Measurements from ENCODE around the gene NCAN. TPM values are rescaled to one million over a fixed set of nuclear protein-coding genes. Genes with fewer than 3 reads are reported as not detected.

The NCAN gene
- total RNA-seq, 4 donors from 2014 or later: 0.19 to 0.31 TPM; not detected in 2

DNA sequence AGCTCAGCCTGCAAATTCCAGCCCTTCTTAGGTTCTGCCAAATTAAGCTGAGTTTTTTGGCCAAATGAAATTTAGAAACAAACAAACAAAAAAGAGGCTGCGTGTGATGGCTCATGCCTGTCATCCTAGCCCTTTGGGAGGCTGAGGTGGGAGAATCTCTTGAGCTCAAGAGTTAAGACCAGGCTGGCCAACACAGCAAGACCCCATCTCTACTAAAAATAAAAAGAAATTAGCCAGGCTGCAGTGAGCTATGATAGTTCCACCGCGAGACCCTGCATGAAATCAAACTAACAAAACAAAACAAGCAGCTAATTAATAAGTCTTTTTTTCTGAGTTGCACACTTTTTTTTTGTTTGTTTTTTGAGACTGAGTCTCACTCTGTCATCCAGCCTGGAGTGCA, 17.9 kb downstream of the NCAN start:
- no peaks in the 10 kb centered on the region for H3K36me3 ChIP-seq
- TF ChIP-seq EP300 (IDR thresholded peaks at IDR 0.05) (no peak), POLR2A (IDR thresholded peaks at IDR 0.05) (no peak), POLR2AphosphoS5 (IDR thresholded peaks at IDR 0.05) (no peak), CTCF (IDR thresholded peaks at IDR 0.05) (no peak)
- peaks cover 0 to 20% (median 0%) of the 10 kb centered on the region in 3 donors for H3K9me3 ChIP-seq
- H3K4me1 ChIP-seq: peaks cover 0 to 8% (median 3%) of the 10 kb centered on the region in 3 donors
- no peak overlapping the region for H3K27ac ChIP-seq
- WGBS, 2 donors (ENCODE audit: low coverage in 1 of 2): 73 to 94% methylated on average over 2 to 3 of the region's 3 CpGs
- peaks cover 66% of the 10 kb centered on the region for H3K27me3 ChIP-seq
- no peak overlapping the region for H3K4me3 ChIP-seq
- ATAC-seq: no peak

DNA sequence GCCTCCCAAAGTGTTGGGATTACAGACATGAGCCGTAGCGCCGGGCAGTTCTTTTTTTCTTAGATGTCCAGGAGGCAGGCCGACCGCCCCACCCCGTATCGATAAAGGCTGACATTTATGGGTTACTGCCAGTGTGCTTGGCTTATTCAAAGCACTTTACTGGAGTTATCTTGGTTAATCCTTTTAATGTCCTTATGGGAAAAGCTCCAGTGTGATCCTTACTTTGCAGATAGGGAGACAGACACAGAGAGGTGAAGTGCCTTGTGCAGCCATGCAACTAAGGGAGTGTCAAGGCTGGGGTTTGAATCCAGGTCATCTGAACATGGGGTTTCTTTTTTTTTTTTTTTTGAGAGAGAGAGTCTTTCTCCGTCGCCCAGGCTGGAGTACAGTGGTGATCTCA, 19.2 kb downstream of the NCAN start:
- ATAC-seq: no peak
- no peak for TF ChIP-seq EP300 (IDR thresholded peaks at IDR 0.05)
- no peak for TF ChIP-seq POLR2A (IDR thresholded peaks at IDR 0.05)
- no peak for TF ChIP-seq CTCF (IDR thresholded peaks at IDR 0.05)
- TF ChIP-seq POLR2AphosphoS5 (IDR thresholded peaks at IDR 0.05): no peak
- H3K36me3 ChIP-seq: no peaks in the 10 kb centered on the region
- no peak overlapping the region for H3K27ac ChIP-seq
- peaks cover 0 to 33% (median 0%) of the 10 kb centered on the region in 3 donors for H3K9me3 ChIP-seq
- H3K4me3 ChIP-seq: no peak overlapping the region
- WGBS, 2 donors (ENCODE audit: low coverage in 1 of 2): 73% methylated on average over 4 of the region's 9 CpGs; no CpG with 5 or more reads in 1 of the 2 donors
- H3K27me3 ChIP-seq: peaks cover 61% of the 10 kb centered on the region
- H3K4me1 ChIP-seq: no peaks in the 10 kb centered on the region

GRCh38 chr19:19232261-19232721, 20.5 kb downstream of the NCAN start:
- no peak for ATAC-seq

DNA sequence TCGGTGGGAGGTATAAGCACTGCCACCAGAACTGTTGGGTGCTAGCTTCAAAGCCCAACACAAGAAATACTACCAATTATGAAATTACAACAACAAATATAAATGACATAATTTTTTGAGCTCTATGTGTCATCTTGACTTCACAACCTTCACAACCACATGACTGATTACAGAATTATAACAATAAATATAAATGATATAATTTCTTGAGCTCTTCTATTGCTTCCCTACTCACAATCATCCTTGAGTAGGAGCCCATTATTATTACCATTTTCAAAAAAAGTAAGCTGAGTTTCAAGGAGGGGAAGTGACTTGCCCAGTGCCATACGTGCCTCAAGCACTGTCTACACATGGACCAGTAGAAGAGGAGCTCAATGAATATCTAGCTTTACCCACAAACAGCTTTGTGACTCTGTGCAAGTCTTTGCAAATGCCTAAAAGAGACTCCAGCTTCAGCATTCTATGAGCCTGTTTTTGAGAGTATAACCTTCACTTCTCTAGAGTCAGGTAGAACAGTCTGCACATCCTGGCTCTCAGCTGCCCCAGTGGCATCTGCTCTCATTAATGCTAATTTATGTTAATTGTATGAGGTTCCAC, 22.6 kb downstream of the NCAN start:
- ATAC-seq: no peak
- H3K27me3 ChIP-seq: peaks cover 52% of the 10 kb centered on the region
- H3K4me3 ChIP-seq: no peak overlapping the region
- TF ChIP-seq CTCF (IDR thresholded peaks at IDR 0.05) (no peak), POLR2AphosphoS5 (IDR thresholded peaks at IDR 0.05) (no peak), EP300 (IDR thresholded peaks at IDR 0.05) (no peak), POLR2A (IDR thresholded peaks at IDR 0.05) (no peak)
- no peaks in the 10 kb centered on the region for H3K4me1 ChIP-seq
- H3K27ac ChIP-seq: no peak overlapping the region
- peaks cover 0 to 39% (median 0%) of the 10 kb centered on the region in 3 donors for H3K9me3 ChIP-seq
- no peaks in the 10 kb centered on the region for H3K36me3 ChIP-seq
- WGBS, 2 donors (ENCODE audit: low coverage in 1 of 2): 60 to 90% methylated on average over 2 of the region's 2 CpGs

More at GRCh38 chr19:19232261-19232721, 20.5 kb downstream of the NCAN start:
- TF ChIP-seq CTCF (IDR thresholded peaks at IDR 0.05): no peak
- no peak for TF ChIP-seq EP300 (IDR thresholded peaks at IDR 0.05)
- no peak for TF ChIP-seq POLR2A (IDR thresholded peaks at IDR 0.05)
- no peak for TF ChIP-seq POLR2AphosphoS5 (IDR thresholded peaks at IDR 0.05)
- Histone ChIP-seq H3K27ac (no peak overlapping the region), H3K4me1 (no peaks in the 10 kb centered on the region), H3K4me3 (no peak overlapping the region), H3K36me3 (no peaks in the 10 kb centered on the region), H3K9me3 (peaks cover 0 to 39% (median 0%) of the 10 kb centered on the region in 3 donors), H3K27me3 (peaks cover 55% of the 10 kb centered on the region)
- 72 to 75% methylated on average over 2 to 10 of the region's 19 CpGs for WGBS, 2 donors (ENCODE audit: low coverage in 1 of 2)

DNA sequence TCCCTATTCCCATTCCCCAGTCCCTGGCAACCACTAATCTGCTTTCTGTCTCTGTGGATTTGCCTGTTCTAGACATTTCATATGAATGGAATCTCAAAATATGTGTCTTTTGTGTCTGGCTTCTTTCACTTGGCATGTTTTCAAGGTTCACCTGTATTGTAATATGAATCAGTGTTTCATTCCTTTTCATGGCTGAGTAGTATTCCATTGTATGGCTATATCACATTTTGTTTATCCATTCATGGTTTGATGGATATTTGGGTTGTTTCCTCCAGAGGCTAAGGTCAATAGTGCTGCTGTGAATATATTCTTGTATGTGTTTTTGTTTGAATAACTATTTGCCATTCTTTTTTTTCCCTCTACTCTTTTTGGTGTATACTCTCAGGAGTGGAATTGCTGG, 24.4 kb downstream of the NCAN start:
- Histone ChIP-seq H3K4me1 (no peaks in the 10 kb centered on the region), H3K4me3 (no peak overlapping the region), H3K27ac (no peak overlapping the region), H3K9me3 (peaks cover 0 to 39% (median 0%) of the 10 kb centered on the region in 3 donors), H3K27me3 (peaks cover 71% of the 10 kb centered on the region), H3K36me3 (no peaks in the 10 kb centered on the region)
- TF ChIP-seq POLR2AphosphoS5 (IDR thresholded peaks at IDR 0.05) (no peak), CTCF (IDR thresholded peaks at IDR 0.05) (no peak), EP300 (IDR thresholded peaks at IDR 0.05) (no peak), POLR2A (IDR thresholded peaks at IDR 0.05) (no peak)
- no peak for ATAC-seq
